ENCODE results near the gene TLE7. TPM values are rescaled to one million over a fixed set of nuclear protein-coding genes. Genes with fewer than 3 reads are reported as not detected.

The TLE7 gene
- total RNA-seq, 1 experiment from 2014 or later = not detected

- Histone ChIP-seq H2AFZ (no peak overlapping the region), H3K4me2 (no peak overlapping the region), H3K4me3 (no peak overlapping the region), H3K27me3 (ENCODE audit: insufficient read depth, low read depth) (no peaks in the 10 kb centered on the region), H3K79me2 (ENCODE audit: low read depth) (no peaks in the 10 kb centered on the region), H3K4me1 (replicated peaks; ENCODE audit: insufficient read depth) (no peaks in the 10 kb centered on the region), H3K36me3 (ENCODE audit: low read depth) (peaks cover 51% of the 10 kb centered on the region), H3K9me2 (ENCODE audit: insufficient read depth) (no peaks in the 10 kb centered on the region), H3K27ac (no peak overlapping the region), H3F3A (ENCODE audit: insufficient read depth, low read depth) (peaks cover 71% of the 10 kb centered on the region), H3K9me3 (ENCODE audit: insufficient read depth, low read depth) (no peaks in the 10 kb centered on the region), H4K20me1 (ENCODE audit: insufficient read depth) (peaks cover 9% of the 10 kb centered on the region; the same call in 1 of the 2 replicates)
- intact Hi-C loops (cut with micrococcal nuclease; ENCODE audit: unreplicated experiment) = no loop called here
- TF ChIP-seq, protein P1, sequence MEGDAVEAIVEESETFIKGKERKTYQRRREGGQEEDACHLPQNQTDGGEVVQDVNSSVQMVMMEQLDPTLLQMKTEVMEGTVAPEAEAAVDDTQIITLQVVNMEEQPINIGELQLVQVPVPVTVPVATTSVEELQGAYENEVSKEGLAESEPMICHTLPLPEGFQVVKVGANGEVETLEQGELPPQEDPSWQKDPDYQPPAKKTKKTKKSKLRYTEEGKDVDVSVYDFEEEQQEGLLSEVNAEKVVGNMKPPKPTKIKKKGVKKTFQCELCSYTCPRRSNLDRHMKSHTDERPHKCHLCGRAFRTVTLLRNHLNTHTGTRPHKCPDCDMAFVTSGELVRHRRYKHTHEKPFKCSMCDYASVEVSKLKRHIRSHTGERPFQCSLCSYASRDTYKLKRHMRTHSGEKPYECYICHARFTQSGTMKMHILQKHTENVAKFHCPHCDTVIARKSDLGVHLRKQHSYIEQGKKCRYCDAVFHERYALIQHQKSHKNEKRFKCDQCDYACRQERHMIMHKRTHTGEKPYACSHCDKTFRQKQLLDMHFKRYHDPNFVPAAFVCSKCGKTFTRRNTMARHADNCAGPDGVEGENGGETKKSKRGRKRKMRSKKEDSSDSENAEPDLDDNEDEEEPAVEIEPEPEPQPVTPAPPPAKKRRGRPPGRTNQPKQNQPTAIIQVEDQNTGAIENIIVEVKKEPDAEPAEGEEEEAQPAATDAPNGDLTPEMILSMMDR (conservative IDR thresholded peaks at IDR 0.05) = no peak
- TF ChIP-seq EZH2 (IDR thresholded peaks at IDR 0.05; ENCODE audit: low read depth) = no peak
- CTCF ChIA-PET = interaction anchor here (0.6 kb wide), 1 partner anchor 158 kb away, joined by 3 read pairs; no protein-coding TSS in a partner anchor
- POLR2A ChIA-PET (ENCODE audit: unreplicated experiment) = no interaction called here
- no TSS peak for BruUV-seq (replicated peaks)
- no peak for DNase-seq
Observed at GRCh38 chr16:71380831-71381230, 61.0 kb downstream of the TLE7 start.

Other genes with a start within 250 kb of the TLE7 start
- 25.9 and 31.0 TPM in 2 replicates for gene HYDIN, start 211.3 kb downstream of the TLE7 start, total RNA-seq (2021)
- 30.4 and 36.2 TPM in 2 replicates for gene CMTR2, start 152.7 kb downstream of the TLE7 start, total RNA-seq (2021)
- gene CALB2, start 83.3 kb downstream of the TLE7 start, total RNA-seq (2021) = 107 and 135 TPM in 2 replicates
- 6.9 and 7.9 TPM in 2 replicates for gene ZNF23, start 20.2 kb upstream of the TLE7 start, total RNA-seq (2021)
- gene ZNF19, start 47.3 kb upstream of the TLE7 start, total RNA-seq (2021) = 6.8 TPM in 2 replicates
- 2.4 and 3.1 TPM in 2 replicates for gene CHST4, start 84.4 kb upstream of the TLE7 start, total RNA-seq (2021)
- 0.13 and 0.50 TPM in 2 replicates for gene TAT, start 135.0 kb upstream of the TLE7 start, total RNA-seq (2021)
- 28.5 and 28.6 TPM in 2 replicates for gene MARVELD3, start 184.1 kb upstream of the TLE7 start, total RNA-seq (2021)